DND-41 (cell line): Measurements from ENCODE around the gene CSTB.
"Not testable (repeated sequence)": the region's sequence is repeated elsewhere in the genome, so short reads cannot be mapped to it uniquely, and the experiment has no call there.

Source experiments
- EZH2 ChIP-seq: IDR thresholded peaks from 3 replicates; pipeline ENCODE4 v1.6.1; 2012; ENCODE audit warnings: borderline replicate concordance, low read depth, mild to moderate bottlenecking, moderate library complexity, low read length, inconsistent platforms; ENCODE audit not compliant: severe bottlenecking
- TF ChIP-seq, protein P1 (sequence below): IDR thresholded peaks from 2 replicates; pipeline ENCODE4 v1.5.1; 2012; ENCODE audit warnings: borderline replicate concordance, low read length, moderate library complexity, mild to moderate bottlenecking; ENCODE audit not compliant: poor library complexity, severe bottlenecking; ENCODE audit errors: extremely low read depth

- TF ChIP-seq, protein P1, sequence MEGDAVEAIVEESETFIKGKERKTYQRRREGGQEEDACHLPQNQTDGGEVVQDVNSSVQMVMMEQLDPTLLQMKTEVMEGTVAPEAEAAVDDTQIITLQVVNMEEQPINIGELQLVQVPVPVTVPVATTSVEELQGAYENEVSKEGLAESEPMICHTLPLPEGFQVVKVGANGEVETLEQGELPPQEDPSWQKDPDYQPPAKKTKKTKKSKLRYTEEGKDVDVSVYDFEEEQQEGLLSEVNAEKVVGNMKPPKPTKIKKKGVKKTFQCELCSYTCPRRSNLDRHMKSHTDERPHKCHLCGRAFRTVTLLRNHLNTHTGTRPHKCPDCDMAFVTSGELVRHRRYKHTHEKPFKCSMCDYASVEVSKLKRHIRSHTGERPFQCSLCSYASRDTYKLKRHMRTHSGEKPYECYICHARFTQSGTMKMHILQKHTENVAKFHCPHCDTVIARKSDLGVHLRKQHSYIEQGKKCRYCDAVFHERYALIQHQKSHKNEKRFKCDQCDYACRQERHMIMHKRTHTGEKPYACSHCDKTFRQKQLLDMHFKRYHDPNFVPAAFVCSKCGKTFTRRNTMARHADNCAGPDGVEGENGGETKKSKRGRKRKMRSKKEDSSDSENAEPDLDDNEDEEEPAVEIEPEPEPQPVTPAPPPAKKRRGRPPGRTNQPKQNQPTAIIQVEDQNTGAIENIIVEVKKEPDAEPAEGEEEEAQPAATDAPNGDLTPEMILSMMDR: not testable (repeated sequence)
- not testable (repeated sequence) for TF ChIP-seq EZH2
These were observed 46.1 kb upstream of the CSTB start for GRCh38 chr21:43822166-43822565.
